Loucy (cell line): ENCODE results near the gene LIMK2.

Experiments used
- EZH2phosphoT487 ChIP-seq: fragments of 200-600 bp; IDR thresholded peaks from 2 replicates; pipeline ENCODE4 v1.6.1; 2018; ENCODE audit warnings: antibody characterized with exemption, mild to moderate bottlenecking, moderate library complexity, borderline replicate concordance
- TF ChIP-seq, protein P1 (sequence below): fragments of 200-600 bp; sonication (generic); conservative IDR thresholded peaks from 2 replicates; pipeline ENCODE4 v1.5.1; 2014; ENCODE audit warnings: mild to moderate bottlenecking, antibody characterized with exemption, low read length

DNA sequence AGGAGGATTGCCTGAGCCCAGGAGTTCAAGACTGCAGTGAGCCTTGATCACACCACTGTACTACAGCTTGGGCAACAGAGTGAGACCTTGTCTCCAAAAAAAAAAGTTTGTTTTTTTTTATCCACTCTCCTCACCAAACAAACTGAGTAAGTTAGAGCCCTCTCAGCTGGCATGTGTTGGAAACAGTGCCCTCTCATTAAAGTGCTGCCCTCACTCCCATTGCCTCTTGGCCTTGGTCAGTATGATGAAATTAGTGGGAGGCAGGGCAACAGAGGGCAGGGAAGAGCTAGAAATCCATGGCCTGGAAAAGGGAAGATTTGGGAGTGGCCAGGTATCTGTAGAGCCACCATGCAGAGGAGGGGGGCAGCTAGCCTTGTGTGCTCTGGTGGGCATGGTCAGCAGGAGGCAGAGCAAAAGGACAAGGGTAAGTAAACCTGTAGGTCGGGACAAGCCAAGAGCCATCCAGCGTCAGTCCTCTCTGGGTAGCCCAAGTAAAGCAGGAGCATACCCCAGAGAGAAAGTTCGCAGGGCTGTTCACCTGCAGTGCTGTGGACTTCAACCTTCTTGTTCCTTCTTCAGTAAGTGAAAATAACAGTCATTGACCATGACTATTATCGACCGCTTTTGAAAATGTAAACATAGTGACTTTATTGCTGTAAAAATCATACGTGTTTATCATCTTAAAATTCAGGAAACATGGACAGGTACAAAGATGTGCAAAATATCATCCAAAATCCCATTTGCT lies 52.0 kb downstream of the LIMK2 start:
- TF ChIP-seq, protein P1, sequence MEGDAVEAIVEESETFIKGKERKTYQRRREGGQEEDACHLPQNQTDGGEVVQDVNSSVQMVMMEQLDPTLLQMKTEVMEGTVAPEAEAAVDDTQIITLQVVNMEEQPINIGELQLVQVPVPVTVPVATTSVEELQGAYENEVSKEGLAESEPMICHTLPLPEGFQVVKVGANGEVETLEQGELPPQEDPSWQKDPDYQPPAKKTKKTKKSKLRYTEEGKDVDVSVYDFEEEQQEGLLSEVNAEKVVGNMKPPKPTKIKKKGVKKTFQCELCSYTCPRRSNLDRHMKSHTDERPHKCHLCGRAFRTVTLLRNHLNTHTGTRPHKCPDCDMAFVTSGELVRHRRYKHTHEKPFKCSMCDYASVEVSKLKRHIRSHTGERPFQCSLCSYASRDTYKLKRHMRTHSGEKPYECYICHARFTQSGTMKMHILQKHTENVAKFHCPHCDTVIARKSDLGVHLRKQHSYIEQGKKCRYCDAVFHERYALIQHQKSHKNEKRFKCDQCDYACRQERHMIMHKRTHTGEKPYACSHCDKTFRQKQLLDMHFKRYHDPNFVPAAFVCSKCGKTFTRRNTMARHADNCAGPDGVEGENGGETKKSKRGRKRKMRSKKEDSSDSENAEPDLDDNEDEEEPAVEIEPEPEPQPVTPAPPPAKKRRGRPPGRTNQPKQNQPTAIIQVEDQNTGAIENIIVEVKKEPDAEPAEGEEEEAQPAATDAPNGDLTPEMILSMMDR = no peak
- no peak for TF ChIP-seq EZH2phosphoT487
